T-helper 1 cell treated with Interleukin-12 subunit alpha and Interleukin-12 subunit beta and Interleukin-4 antibody, amounts not matched to agents 30 μg/mL and 1 μg/mL, for 36 hours (primary cell): ENCODE data around the gene HJV.

Source experiments
- H3K27ac Mint-ChIP-seq: one replicate; pipeline ENCODE4 v1.8.0; 2021; ENCODE audit warnings: mild to moderate bottlenecking, mixed read lengths
- H3K27me3 Mint-ChIP-seq: one replicate; pipeline ENCODE4 v1.8.0; 2021; ENCODE audit warnings: low read depth, mixed read lengths
- H3K36me3 Mint-ChIP-seq: one replicate; pipeline ENCODE4 v1.8.0; 2021; ENCODE audit warnings: low read depth, mixed read lengths
- H3K4me1 Mint-ChIP-seq: one replicate; pipeline ENCODE4 v1.8.0; 2021; ENCODE audit warnings: low read depth, mixed read lengths
- H3K4me3 Mint-ChIP-seq: one replicate; pipeline ENCODE4 v1.8.0; 2021; ENCODE audit warnings: mild to moderate bottlenecking, moderate library complexity, mixed read lengths
- H3K9me3 Mint-ChIP-seq: one replicate; pipeline ENCODE4 v1.8.0; 2021; ENCODE audit warnings: mixed read lengths

HJV gene

GRCh38 chr1:145991735-145992412, 29.7 kb downstream of the HJV start:
- H3K36me3 Mint-ChIP-seq: peaks cover 49% of the 10 kb centered on the region
- no peaks in the 10 kb centered on the region for H3K27me3 Mint-ChIP-seq
- no peak overlapping the region for H3K27ac Mint-ChIP-seq
- peaks cover 37% of the 10 kb centered on the region for H3K4me1 Mint-ChIP-seq
- no peaks in the 10 kb centered on the region for H3K9me3 Mint-ChIP-seq
- H3K4me3 Mint-ChIP-seq: peak overlapping the region; percentile 98

GRCh38 chr1:145990249-145990855, 31.2 kb downstream of the HJV start:
- peaks cover 39% of the 10 kb centered on the region for H3K36me3 Mint-ChIP-seq
- H3K27me3 Mint-ChIP-seq: no peaks in the 10 kb centered on the region
- peaks cover 44% of the 10 kb centered on the region for H3K4me1 Mint-ChIP-seq
- peak overlapping the region; percentile 69 for H3K27ac Mint-ChIP-seq
- no peak overlapping the region for H3K4me3 Mint-ChIP-seq
- no peaks in the 10 kb centered on the region for H3K9me3 Mint-ChIP-seq

DNA sequence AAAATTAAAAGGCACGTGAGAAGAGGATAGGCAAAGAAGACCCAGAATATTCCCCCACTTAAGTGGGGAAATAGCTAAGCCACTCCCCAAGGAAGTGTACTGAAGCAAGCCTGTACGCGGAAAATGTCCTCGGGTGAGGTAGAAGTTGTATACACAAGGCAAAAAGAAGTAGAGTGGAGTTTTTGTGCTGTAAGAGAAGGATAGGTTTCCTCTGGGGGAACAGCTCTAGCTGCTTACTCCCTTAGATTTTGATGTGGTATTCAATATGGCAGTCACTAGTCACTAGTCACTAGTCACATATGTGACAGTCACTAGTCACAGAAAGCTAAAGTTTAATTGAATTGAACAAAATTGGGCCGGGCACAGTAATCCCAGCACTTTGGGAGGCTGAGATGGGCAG, 32.8 kb downstream of the HJV start:
- H3K4me1 Mint-ChIP-seq: peaks cover 55% of the 10 kb centered on the region
- no peak overlapping the region for H3K4me3 Mint-ChIP-seq
- H3K36me3 Mint-ChIP-seq: peaks cover 23% of the 10 kb centered on the region
- peak overlapping the region; percentile 15 for H3K27ac Mint-ChIP-seq
- no peaks in the 10 kb centered on the region for H3K9me3 Mint-ChIP-seq
- H3K27me3 Mint-ChIP-seq: no peaks in the 10 kb centered on the region

- no peaks in the 10 kb centered on the region for H3K27me3 Mint-ChIP-seq
- H3K4me3 Mint-ChIP-seq: no peak overlapping the region
- peak overlapping the region; percentile 5 for H3K27ac Mint-ChIP-seq
- H3K36me3 Mint-ChIP-seq: peaks cover 15% of the 10 kb centered on the region
- H3K4me1 Mint-ChIP-seq: peaks cover 55% of the 10 kb centered on the region
- H3K9me3 Mint-ChIP-seq: no peaks in the 10 kb centered on the region
Observed at GRCh38 chr1:145987926-145988325, 33.6 kb downstream of the HJV start.

DNA sequence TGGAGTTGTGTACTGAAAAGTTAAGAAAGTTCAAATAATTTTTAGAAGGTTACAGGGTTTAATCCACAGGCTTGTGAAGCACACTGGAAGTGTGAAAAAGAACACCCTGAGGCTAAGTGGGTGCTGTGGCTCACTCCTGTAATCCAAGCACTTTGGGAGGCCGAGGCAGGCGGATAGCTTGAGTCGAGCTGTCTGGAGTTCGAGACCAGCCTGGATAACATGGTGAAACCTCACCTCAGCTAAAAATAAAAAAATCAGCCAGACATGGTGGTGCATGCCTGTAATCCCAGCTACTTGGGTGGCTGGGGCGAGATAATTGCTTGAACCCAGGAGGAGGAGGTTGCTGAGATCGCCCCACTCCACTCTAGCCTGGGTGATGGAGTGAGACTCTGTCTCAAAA, 35.0 kb downstream of the HJV start:
- H3K27ac Mint-ChIP-seq: no peak overlapping the region
- H3K9me3 Mint-ChIP-seq: no peaks in the 10 kb centered on the region
- no peaks in the 10 kb centered on the region for H3K27me3 Mint-ChIP-seq
- peaks cover under 1% of the 10 kb centered on the region for H3K36me3 Mint-ChIP-seq
- no peak overlapping the region for H3K4me3 Mint-ChIP-seq
- peaks cover 54% of the 10 kb centered on the region for H3K4me1 Mint-ChIP-seq

DNA sequence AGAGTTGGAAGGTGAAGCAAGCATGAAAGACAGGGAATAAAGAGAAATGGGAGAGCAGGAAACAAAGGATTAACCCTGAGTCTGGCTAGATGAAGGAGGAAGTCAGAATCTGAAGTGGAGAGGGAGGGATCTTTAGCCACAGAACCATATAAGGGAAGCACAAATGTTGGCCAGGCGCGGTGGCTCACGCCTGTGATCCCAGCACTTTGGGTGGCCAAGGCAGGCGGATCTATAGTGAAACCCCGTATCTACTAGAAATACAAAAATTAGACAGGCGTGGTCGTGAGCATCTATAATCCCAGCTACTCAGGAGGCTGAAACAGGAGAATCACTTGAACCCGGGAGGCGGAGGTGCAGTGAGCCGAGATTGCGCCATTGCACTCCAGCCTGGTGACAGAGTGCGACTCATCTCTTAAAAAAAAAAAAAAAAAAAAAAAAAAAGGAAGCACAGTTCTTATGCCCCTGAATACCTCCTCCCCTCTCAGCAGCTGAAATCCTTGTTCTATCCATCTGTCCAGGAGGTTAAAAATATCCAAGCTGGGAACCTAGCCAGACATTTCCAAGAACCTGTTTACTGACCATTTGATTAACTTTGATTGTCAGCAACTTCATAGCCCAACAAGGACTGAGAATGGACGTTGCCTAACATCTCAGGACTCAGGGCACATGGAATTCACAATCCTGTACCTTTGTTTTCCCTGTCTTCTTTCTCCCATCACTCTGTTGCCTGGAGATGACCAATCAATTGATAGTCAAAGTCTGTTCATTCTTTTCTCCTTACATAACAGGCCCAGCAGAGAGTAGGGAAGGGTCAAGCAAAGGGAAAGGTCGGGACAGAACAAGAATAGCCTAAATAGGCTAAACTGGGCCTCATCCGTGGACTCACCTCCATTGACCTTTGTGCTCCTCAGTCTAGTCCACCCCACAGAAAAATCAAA, 35.8 kb downstream of the HJV start:
- Mint-ChIP-seq H3K27me3 (no peaks in the 10 kb centered on the region), H3K27ac (peak overlapping the region; percentile 74), H3K4me1 (peaks cover 59% of the 10 kb centered on the region), H3K4me3 (peak overlapping the region; percentile 40), H3K36me3 (no peaks in the 10 kb centered on the region), H3K9me3 (no peaks in the 10 kb centered on the region)

DNA sequence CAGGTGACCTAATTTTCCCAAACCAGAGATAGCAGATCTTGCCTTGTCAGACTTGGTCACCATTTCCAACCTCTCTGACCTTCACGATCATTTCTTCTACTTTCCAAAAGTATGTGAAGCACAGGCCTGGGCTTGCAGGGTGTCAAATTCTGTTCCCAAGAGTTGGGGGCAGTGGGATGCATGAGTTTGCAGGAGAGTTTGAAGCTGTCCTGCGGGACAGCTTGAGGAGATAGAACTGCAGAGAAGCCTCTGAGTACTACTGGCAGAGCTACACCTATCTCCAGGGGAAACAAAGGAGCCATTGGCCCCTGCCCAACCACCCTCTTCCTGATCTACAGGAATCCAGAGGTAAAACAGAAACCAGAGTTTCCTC, 36.4 kb downstream of the HJV start:
- H3K36me3 Mint-ChIP-seq: no peaks in the 10 kb centered on the region
- H3K9me3 Mint-ChIP-seq: no peaks in the 10 kb centered on the region
- H3K4me1 Mint-ChIP-seq: peaks cover 56% of the 10 kb centered on the region
- no peaks in the 10 kb centered on the region for H3K27me3 Mint-ChIP-seq
- H3K4me3 Mint-ChIP-seq: peak overlapping the region; percentile 40
- peak overlapping the region; percentile 74 for H3K27ac Mint-ChIP-seq

DNA sequence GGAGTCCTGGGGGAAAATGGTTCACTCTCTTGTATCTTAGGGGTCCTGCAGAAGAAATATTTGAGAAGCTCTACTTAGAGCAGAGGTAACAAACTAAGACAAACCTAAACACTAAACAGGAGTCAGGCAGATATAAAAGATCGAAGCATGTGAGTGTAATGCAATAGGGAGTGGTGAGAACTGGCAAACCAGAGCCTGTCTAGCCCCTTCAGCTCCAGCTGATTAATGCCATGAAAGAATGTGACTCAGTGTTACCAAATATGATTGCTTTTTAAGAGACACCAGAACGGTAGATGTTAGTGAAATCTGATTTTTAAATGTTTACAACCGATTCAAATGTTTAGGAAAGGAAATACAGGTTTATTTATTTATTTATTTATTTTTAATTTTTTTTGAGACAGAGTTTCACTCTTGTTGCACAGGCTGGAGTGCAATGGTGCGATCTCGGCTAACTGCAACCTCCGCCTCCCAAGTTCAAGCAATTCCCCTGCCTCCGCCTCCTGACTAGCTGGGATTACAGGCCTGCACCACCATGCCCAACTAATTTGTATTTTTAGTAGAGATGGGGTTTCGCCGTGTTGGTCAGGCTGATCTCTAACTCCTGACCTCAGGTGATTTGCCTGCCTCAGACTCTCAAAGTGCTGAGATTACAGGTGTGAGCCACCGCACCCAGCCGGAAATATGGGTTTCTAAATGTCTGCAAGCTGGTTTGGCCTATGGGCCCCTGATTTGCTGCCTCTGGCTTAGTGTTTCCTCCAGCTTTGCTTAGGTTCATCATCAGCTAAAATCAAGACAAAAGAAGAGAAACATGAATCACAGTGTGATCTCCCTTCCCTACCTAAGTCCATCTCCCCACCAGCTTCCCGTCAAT, 37.3 kb downstream of the HJV start:
- H3K9me3 Mint-ChIP-seq: no peaks in the 10 kb centered on the region
- peak overlapping the region; percentile 74 for H3K27ac Mint-ChIP-seq
- H3K27me3 Mint-ChIP-seq: no peaks in the 10 kb centered on the region
- H3K4me1 Mint-ChIP-seq: peaks cover 56% of the 10 kb centered on the region
- no peaks in the 10 kb centered on the region for H3K36me3 Mint-ChIP-seq
- H3K4me3 Mint-ChIP-seq: peak overlapping the region; percentile 40

- Mint-ChIP-seq H3K27me3 (no peaks in the 10 kb centered on the region), H3K36me3 (no peaks in the 10 kb centered on the region), H3K9me3 (no peaks in the 10 kb centered on the region), H3K4me1 (peaks cover 50% of the 10 kb centered on the region), H3K4me3 (no peak overlapping the region), H3K27ac (no peak overlapping the region)
Observed at GRCh38 chr1:145983206-145983675, 38.3 kb downstream of the HJV start.

DNA sequence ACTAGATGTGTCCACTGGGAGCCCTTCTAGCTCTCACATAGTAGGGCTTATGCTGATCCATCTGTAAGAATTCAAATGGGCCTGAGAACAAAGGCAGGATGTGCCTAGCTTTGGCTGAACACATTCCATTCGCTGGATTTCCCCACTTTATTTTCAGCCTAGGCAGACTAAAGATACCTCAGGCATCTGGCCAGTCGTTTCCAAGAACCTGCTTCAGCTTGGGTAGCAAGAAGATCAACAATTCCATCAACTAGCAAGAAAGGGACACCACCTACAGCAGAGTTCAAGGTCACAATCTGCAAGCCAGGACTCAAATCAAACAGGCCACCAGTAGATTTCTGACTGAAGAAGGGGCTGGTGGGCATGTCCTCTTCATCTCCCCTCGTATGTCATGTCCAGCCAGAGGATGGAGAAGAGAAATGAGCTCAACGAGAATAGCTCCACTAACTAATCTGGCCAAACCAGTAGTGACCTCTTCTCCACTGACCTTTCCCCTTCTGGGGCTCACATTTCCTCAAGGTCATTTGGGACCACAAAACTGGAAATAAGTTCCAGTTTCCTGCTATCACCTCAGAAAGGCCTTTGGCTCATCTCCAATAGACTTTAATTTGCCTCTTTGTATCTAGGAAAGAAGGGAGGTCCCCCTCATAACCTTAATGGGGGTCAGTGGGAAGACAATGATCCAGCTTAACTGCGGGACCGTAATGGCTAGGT, 39.4 kb downstream of the HJV start:
- H3K27ac Mint-ChIP-seq: peak overlapping the region; percentile 72
- peaks cover 5% of the 10 kb centered on the region for H3K36me3 Mint-ChIP-seq
- H3K4me1 Mint-ChIP-seq: peaks cover 48% of the 10 kb centered on the region
- no peaks in the 10 kb centered on the region for H3K9me3 Mint-ChIP-seq
- no peaks in the 10 kb centered on the region for H3K27me3 Mint-ChIP-seq
- H3K4me3 Mint-ChIP-seq: peak overlapping the region; percentile 29

DNA sequence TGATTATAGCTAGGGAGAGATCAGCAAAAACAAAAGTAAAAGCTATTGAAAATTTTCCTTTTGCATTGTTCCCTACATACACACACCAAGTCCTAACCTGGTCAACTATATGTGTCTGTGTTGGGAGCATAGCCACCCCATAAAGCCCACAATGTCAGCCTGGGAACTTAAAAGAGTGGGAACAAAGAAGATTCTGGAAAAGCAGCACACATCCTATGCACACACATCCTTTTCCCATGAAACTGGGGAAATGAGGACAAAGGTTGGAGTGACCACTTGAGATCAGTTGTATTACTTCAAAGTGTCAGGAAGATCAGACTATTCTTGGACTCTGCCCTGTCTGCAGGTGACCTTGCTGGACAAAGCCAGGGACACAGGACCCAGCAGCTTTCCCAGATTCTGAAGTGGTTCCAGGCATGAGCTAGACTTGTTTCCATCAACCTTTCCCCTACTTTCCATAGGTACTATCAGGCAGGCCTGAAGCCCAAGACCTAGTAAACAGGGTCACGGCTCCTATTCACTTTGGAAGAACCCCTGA, 41.0 kb downstream of the HJV start:
- H3K4me1 Mint-ChIP-seq: peaks cover 42% of the 10 kb centered on the region
- H3K27ac Mint-ChIP-seq: no peak overlapping the region
- no peaks in the 10 kb centered on the region for H3K27me3 Mint-ChIP-seq
- peak overlapping the region; percentile 8 for H3K4me3 Mint-ChIP-seq
- H3K36me3 Mint-ChIP-seq: peaks cover 5% of the 10 kb centered on the region
- no peaks in the 10 kb centered on the region for H3K9me3 Mint-ChIP-seq

- no peaks in the 10 kb centered on the region for H3K27me3 Mint-ChIP-seq
- no peak overlapping the region for H3K27ac Mint-ChIP-seq
- no peaks in the 10 kb centered on the region for H3K9me3 Mint-ChIP-seq
- H3K4me3 Mint-ChIP-seq: no peak overlapping the region
- peaks cover 36% of the 10 kb centered on the region for H3K4me1 Mint-ChIP-seq
- H3K36me3 Mint-ChIP-seq: peaks cover 5% of the 10 kb centered on the region
Observed at GRCh38 chr1:145979746-145980456, 41.6 kb downstream of the HJV start.
